DND-41 (cell line): Measurements from ENCODE around the gene RFTN1.

Experiments
- ATAC-seq: fragments of 200-7000 bp; cut with Tn5 transposase; 3 replicates; pipeline ENCODE4 v1.9.1; 2021; ENCODE audit warnings: low read depth; ENCODE audit not compliant: insufficient read depth
- DNase-seq: peaks from one replicate; pipeline ENCODE4 v3.0.0-alpha.2; 2020
- H2AFZ ChIP-seq: 2 replicates; pipeline ENCODE4 v1.6.0; 2012; ENCODE audit warnings: low read depth, low read length
- H3K27ac ChIP-seq: 2 replicates; pipeline ENCODE4 v1.5.1; 2012; ENCODE audit warnings: low read length, inconsistent platforms
- H3K27me3 ChIP-seq: fragments of 200-600 bp; sonication (generic); 2 replicates; pipeline ENCODE4 v1.6.0; 2012; ENCODE audit warnings: low read length, mild to moderate bottlenecking, inconsistent platforms; ENCODE audit not compliant: insufficient read depth, poor library complexity
- H3K36me3 ChIP-seq: 2 replicates; pipeline ENCODE4 v1.5.1; 2012; ENCODE audit warnings: low read length, inconsistent platforms; ENCODE audit not compliant: insufficient read depth
- H3K4me1 ChIP-seq: 2 replicates; pipeline ENCODE4 v1.5.1; 2012; ENCODE audit warnings: mild to moderate bottlenecking, low read length; ENCODE audit not compliant: insufficient read depth
- H3K4me2 ChIP-seq: 2 replicates; pipeline ENCODE4 v1.6.0; 2012; ENCODE audit warnings: mild to moderate bottlenecking, moderate library complexity, low read length, inconsistent platforms; ENCODE audit not compliant: insufficient read depth
- H3K4me3 ChIP-seq, 2 experiments: fragments of 200-600 bp in 1 of 2; shearing (Covaris generic) in 1 of 2; 2 replicates each; pipeline ENCODE4 v1.5.1; 2012 to 2016; ENCODE audit warnings: inconsistent platforms in 2 of 2, low read length in 2 of 2, mild to moderate bottlenecking in 2 of 2, low read depth in 1 of 2, moderate library complexity in 1 of 2
- H3K79me2 ChIP-seq: 2 replicates; pipeline ENCODE4 v1.6.0; 2012; ENCODE audit warnings: low read length, inconsistent platforms; ENCODE audit not compliant: insufficient read depth
- H3K9ac ChIP-seq: 2 replicates; pipeline ENCODE4 v1.6.0; 2012; ENCODE audit warnings: low read depth, mild to moderate bottlenecking, inconsistent platforms, low read length, moderate library complexity
- H3K9me3 ChIP-seq: 2 replicates; pipeline ENCODE4 v1.5.1; 2012; ENCODE audit warnings: low read length, moderate library complexity, mild to moderate bottlenecking, inconsistent platforms; ENCODE audit not compliant: insufficient read depth, severe bottlenecking
- H4K20me1 ChIP-seq: 2 replicates; pipeline ENCODE4 v1.6.0; 2012; ENCODE audit warnings: low read length; ENCODE audit not compliant: insufficient read depth
- EZH2 ChIP-seq: IDR thresholded peaks from 3 replicates; pipeline ENCODE4 v1.6.1; 2012; ENCODE audit warnings: borderline replicate concordance, low read depth, mild to moderate bottlenecking, moderate library complexity, low read length, inconsistent platforms; ENCODE audit not compliant: severe bottlenecking
- TF ChIP-seq, protein P1 (sequence below): IDR thresholded peaks from 2 replicates; pipeline ENCODE4 v1.5.1; 2012; ENCODE audit warnings: borderline replicate concordance, low read length, moderate library complexity, mild to moderate bottlenecking; ENCODE audit not compliant: poor library complexity, severe bottlenecking; ENCODE audit errors: extremely low read depth

Gene RFTN1

GRCh38 chr3:16396202-16396601 lies 117.3 kb downstream of the RFTN1 start:
- Histone ChIP-seq H3K4me1 (no peaks in the 10 kb centered on the region), H3K4me3 (no peak overlapping the region), H3K79me2 (peaks cover 11% of the 10 kb centered on the region), H3K27me3 (no peaks in the 10 kb centered on the region), H2AFZ (no peak overlapping the region), H3K36me3 (peaks cover 25% of the 10 kb centered on the region), H3K9ac (no peak overlapping the region), H3K27ac (0 out of 2 replicates have a peak overlapping the region, but pooled peaks have one; percentile 42), H3K9me3 (no peaks in the 10 kb centered on the region), H3K4me2 (no peak overlapping the region), H4K20me1 (no peaks in the 10 kb centered on the region)
- TF ChIP-seq, protein P1, sequence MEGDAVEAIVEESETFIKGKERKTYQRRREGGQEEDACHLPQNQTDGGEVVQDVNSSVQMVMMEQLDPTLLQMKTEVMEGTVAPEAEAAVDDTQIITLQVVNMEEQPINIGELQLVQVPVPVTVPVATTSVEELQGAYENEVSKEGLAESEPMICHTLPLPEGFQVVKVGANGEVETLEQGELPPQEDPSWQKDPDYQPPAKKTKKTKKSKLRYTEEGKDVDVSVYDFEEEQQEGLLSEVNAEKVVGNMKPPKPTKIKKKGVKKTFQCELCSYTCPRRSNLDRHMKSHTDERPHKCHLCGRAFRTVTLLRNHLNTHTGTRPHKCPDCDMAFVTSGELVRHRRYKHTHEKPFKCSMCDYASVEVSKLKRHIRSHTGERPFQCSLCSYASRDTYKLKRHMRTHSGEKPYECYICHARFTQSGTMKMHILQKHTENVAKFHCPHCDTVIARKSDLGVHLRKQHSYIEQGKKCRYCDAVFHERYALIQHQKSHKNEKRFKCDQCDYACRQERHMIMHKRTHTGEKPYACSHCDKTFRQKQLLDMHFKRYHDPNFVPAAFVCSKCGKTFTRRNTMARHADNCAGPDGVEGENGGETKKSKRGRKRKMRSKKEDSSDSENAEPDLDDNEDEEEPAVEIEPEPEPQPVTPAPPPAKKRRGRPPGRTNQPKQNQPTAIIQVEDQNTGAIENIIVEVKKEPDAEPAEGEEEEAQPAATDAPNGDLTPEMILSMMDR, result no peak
- DNase-seq, result no peak
- no peak for ATAC-seq

GRCh38 chr3:16395212-16395611 lies 118.3 kb downstream of the RFTN1 start:
- Histone ChIP-seq H3K9me3 (no peaks in the 10 kb centered on the region), H3K79me2 (peaks cover 14% of the 10 kb centered on the region), H3K4me3 (no peak overlapping the region), H4K20me1 (no peaks in the 10 kb centered on the region), H3K27me3 (no peaks in the 10 kb centered on the region), H3K4me2 (no peak overlapping the region), H3K4me1 (no peaks in the 10 kb centered on the region), H3K27ac (no peak overlapping the region), H3K9ac (no peak overlapping the region), H2AFZ (no peak overlapping the region), H3K36me3 (peaks cover 22% of the 10 kb centered on the region)
- ATAC-seq (no peak), DNase-seq (no peak)
- TF ChIP-seq, protein P1, result no peak
- no peak for TF ChIP-seq EZH2

DNA sequence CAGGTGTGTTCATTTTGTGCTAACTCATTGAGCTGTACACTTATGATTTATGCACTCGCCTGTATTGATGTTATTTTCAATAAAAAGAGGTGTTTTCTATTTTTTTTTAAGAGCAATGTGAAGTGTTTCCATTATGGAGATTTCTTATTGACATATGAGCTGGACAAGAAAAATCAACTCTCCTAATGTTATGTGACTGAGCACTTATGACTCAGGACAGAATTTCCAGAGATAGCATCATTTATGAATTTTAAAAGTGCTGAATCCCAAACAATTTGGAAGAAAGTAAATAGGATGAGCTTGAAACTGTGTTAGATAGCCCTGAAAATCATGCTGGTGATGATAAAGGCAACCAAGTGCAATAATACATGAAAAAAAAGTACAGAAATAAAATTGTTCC lies 118.9 kb downstream of the RFTN1 start:
- H3K9me3 ChIP-seq, result no peaks in the 10 kb centered on the region
- H3K4me3 ChIP-seq, result no peak overlapping the region
- no peak for ATAC-seq
- H3K27ac ChIP-seq, result no peak overlapping the region
- H2AFZ ChIP-seq, result no peak overlapping the region
- H3K36me3 ChIP-seq, result peaks cover 22% of the 10 kb centered on the region
- H3K9ac ChIP-seq, result no peak overlapping the region
- H3K27me3 ChIP-seq, result no peaks in the 10 kb centered on the region
- H3K79me2 ChIP-seq, result peaks cover 18% of the 10 kb centered on the region
- H4K20me1 ChIP-seq, result no peaks in the 10 kb centered on the region
- TF ChIP-seq EZH2, result no peak
- TF ChIP-seq, protein P1, result no peak
- no peak overlapping the region for H3K4me2 ChIP-seq
- no peak for DNase-seq
- no peaks in the 10 kb centered on the region for H3K4me1 ChIP-seq

DNA sequence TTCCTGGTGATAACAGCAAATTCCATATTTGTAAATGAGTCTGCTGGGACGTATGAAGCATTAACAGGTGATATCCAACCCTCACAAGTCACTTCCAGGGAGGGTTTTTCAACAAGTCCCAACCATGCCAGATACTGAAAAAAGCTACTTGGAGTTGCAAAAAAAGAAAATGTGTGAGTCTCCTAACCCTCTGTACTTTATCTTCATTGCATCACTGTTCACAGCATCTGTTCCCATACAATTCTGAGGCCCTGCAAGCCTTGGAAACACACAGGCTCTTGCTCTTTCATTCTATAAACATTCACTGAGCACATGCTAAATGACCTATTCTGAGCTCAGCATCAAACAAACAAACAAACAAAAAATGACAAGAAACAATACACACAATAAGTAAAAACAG lies 120.8 kb downstream of the RFTN1 start:
- no peaks in the 10 kb centered on the region for H3K27me3 ChIP-seq
- H3K9me3 ChIP-seq, result no peaks in the 10 kb centered on the region
- no peak overlapping the region for H3K9ac ChIP-seq
- no peak overlapping the region for H3K4me2 ChIP-seq
- H3K4me3 ChIP-seq, result no peak overlapping the region
- DNase-seq (no peak), ATAC-seq (no peak)
- H3K79me2 ChIP-seq, result peaks cover 19% of the 10 kb centered on the region
- H3K27ac ChIP-seq, result no peak overlapping the region
- no peaks in the 10 kb centered on the region for H4K20me1 ChIP-seq
- TF ChIP-seq EZH2, result no peak
- H3K4me1 ChIP-seq, result peaks cover 6% of the 10 kb centered on the region
- H2AFZ ChIP-seq, result no peak overlapping the region
- H3K36me3 ChIP-seq, result peaks cover 15% of the 10 kb centered on the region
